ENCODE results near the gene ST7.
A peak's percentile ranks its signal among the peaks of the same experiment; 100 is the strongest.
"Not testable (repeated sequence)": the region's sequence is repeated elsewhere in the genome, so short reads cannot be mapped to it uniquely, and the experiment has no call there.

The ST7 gene

GRCh38 chr7:116951366-116952292, 1.7 kb upstream of the ST7 start:
- no peak for DNase-seq

GRCh38 chr7:116952635-116953371, 498 bp upstream of the ST7 start:
- no peak for DNase-seq

DNA sequence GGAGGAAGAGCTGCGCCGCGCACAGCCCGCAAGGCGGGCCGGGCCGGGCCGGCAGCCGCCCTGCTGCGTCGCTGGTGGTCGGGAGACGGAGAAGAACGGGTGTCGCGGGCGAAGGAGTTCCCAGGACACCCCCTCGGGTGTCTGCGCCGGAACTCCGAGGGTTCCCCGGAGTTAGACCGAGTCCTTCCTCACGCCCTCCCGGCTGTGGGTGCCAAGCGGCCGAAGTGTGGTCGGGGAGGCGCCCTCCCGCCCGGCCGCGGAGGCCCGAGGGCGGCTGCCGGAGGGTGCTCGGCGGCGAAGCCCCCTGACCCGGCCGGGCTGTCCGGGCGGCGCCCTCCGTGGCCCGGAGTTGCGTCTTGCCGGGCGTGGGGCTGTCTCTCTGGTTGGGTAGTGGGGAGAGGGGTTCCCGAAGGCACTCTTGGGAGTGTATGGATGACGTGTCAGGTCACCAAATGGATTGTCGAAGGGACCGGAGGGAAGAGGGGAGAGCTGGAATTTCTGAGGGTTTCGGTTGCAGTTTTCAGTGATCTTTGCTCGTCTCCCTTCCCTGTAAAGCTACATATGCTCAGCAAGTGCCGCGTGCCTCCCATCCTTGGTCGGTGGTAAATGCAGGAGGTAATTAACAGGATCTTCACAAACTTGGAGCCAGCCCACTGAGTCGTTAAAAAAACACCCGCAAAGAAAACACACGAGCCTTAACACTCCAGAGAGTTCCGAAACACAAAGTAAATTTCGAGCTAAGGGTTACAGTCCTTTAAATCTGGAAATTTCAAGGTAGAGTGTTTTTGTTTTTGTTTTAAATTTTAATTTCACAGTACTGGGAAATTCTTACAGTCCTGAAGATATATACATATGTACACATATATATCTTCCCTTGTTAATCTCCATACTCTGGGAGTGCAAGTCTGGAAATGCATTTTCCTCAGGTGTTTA, 871 bp downstream of the ST7 start:
- DNase-seq, result peak; percentile 15

- no peak for DNase-seq
Observed at GRCh38 chr7:116955340-116955739, 2.0 kb downstream of the ST7 start.

GRCh38 chr7:116955801-116956476, 2.6 kb downstream of the ST7 start:
- no peak for DNase-seq

- DNase-seq, result no peak
Observed at GRCh38 chr7:116956477-116956804, 3.1 kb downstream of the ST7 start.

DNA sequence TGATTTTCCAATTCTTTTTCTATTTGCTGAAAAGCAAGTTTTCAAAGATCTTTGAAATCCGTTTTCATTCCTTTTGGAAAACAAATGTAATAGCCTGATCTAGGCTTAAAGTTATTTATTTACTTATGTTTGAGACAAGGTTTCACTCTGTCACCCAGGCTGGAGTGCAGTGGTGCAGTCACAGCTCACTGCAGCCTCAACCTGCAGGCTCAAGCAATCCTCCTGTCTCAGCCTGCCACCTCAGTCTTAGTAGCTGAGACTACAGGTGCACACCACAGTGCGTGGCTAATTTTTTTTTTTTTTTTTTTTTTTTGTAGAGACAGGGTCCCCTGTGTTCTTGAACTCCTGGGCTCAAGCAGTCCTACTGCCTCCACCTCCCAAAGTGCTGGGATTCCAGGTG, 4.6 kb downstream of the ST7 start:
- DNase-seq, result no peak

DNA sequence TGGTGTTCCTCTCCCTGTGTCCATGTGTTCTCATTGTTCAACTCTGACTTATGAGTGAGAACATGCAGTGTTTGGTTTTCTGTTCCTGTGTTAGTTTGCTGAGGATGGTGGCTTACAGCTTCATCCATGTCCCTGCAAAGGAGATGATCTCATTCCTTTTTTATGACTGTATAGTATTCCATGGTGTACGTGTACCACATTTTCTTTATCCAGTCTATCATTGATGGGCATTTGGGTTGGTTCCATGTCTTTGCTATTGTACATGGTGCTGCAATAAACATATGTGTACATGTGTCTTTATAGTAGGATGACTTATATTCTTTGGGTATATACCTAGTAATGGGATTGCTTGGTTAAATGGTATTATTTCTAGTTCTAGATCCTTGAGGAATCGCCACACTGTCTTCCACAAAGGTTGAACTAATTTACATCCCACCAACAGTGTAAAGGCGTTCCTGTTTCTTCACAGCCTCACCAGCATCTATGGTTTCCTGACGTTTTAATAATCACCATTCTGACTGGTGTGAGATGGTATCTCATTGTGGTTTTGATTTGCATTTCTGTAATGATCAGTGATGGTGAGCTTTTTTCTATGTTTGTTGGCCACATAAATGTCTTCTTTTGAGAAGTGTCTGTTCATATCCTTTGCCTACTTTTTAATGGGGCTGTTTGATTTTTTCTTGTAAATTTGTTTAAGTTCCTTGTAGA, 8.8 kb downstream of the ST7 start:
- not testable (repeated sequence) for DNase-seq

- no peak for DNase-seq
Observed at GRCh38 chr7:116963234-116963633, 9.9 kb downstream of the ST7 start.

DNA sequence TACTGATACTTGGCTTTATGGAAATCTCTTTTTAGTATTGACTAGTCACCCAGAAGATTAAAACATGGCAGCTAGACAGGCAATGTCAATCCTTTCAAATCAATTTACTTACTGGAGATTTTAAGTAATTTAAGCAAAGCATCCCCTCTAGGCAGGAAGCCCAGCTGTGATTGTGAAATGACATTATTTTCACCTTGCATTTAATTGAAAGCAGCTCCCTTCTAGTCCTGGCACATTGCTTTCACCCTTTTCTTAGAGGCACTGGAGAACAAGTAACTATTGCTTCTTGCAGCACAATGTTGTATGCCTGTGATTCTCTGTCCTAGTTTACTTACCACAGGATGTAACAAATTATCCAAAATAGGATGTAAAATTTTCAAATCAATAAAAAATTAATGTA, 13.3 kb downstream of the ST7 start:
- DNase-seq, result no peak

DNA sequence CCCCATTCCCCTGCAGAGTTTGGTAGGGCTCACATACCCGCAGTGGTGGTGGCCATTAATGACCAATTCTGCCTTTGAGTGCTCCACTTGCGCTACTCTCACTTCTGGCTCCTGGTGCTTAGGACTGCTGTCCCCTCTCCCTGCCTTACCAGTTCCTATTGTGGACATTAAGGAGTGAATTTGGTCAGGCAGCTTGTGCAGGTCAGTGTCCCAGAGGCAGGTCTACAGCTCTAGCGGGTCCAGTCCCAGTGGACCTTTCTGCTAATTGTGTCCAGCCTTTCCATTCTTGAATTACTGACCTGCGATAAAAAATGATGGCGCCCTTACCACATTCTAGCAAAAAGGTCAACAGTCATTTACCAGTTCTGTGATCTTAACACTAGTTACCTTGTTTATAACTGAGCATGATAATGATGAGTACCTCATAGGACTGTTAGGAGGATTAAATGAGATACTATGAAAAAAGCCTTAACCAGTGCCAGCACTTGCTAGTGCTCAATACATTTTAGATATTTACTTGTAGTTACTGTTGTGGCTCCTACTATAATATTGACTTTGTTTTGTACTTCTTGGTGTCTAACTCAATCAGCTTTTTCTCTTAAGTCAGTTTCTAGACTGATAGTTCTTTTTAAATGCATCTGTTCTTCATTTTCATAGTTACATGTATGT, 14.1 kb downstream of the ST7 start:
- no peak for DNase-seq

GRCh38 chr7:116967983-116968382, 14.7 kb downstream of the ST7 start:
- DNase-seq, result no peak

DNA sequence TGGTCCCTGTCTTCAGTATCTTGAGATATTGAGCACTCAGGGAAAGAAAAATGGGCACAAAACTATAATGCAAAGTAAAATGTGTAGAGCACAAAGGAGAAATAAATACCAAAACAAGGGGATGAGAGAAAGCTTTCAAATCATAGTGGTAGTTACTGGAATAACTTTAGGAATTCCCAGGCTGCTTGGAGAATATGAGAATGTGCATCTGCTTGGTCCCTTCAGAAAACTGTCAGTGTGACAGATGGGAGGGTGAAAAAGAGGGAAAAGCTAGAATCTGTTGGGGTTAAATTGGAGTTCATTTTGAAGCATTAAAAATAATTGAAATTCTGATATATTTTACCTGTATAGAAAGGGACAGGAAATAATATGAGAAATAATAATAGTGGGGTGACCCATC, 15.3 kb downstream of the ST7 start:
- no peak for DNase-seq

- no peak for DNase-seq
Observed at GRCh38 chr7:116969371-116969902, 16.1 kb downstream of the ST7 start.

DNA sequence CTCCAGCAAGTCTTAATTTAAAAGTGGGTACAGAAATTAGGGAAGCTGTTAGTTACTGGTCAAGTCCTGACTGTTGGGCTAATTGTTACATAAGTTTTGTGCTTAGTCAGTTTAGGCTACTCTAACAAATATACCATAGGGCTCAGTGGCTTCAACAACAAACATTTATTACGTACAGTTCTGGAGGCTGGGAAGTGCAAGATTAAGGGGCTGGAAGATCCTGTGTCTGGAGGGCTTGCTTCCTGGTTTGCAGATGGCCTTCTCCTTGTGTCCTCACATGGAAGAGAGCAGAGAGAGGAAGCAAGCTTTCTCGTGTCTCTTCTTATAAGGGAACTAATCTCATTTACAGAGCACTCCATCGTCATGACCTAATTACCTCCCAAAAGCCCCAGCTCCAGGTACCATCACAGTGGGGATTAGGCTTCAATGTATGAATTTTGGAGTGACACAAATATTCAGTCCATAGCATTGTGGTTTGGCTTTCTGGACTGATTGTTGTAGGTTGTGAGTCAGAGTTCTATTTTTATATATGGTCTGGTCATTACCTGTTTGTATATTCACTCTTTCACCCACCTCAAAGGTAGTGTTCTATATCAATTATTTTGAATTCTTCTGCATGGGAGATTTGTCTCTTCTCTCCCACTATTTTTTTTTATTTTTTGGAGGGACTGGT, 17.1 kb downstream of the ST7 start:
- no peak for DNase-seq

DNA sequence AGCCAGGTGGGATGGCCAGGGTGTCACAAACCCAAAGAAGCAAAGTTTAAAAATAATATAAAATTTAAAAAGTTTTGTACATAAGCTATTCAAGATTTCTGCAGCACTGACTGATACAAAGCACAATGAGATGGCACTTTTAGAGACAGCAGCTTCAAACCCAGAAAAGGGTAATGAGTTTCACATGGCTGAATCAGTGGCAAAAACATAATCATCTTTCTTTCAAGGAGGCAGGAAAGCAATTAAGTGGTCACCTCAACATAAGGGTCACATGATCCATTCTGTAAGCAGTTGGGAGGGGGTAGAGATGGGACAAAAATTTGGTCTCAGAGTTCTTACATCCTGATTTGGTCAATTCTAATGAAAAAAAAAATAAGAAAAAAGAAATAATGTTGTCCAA, 17.9 kb downstream of the ST7 start:
- not testable (repeated sequence) for DNase-seq

- no peak for DNase-seq
Observed at GRCh38 chr7:116971869-116972268, 18.6 kb downstream of the ST7 start.

GRCh38 chr7:116975024-116975423, 21.7 kb downstream of the ST7 start:
- DNase-seq, result not testable (repeated sequence)

DNA sequence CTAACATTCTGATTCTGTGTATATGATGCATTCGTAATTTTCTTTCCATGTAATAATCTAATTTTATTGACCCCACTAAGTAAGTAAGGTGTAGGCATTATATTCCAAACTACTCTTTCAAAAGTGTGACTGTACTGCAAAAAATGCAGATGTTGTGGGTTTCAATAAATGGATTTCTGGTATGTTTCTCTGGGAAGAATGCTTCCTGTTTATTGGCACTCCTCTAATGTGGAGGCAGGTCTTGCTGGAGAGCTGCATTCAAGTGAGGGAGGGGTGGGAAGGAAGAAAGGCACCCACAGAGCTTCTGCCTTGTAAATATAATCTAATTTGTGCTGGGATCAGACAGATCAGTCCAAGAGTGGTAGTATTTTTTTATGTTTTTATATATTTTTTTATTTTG, 23.9 kb downstream of the ST7 start:
- DNase-seq, result no peak

- DNase-seq, result no peak
Observed at GRCh38 chr7:116978006-116978405, 24.7 kb downstream of the ST7 start.
